Measurements from ENCODE around the gene ACSM4. TPM values are rescaled to one million over a fixed set of nuclear protein-coding genes. Genes with fewer than 3 reads are reported as not detected.

ACSM4 gene
- not detected for total RNA-seq
- long read RNA-seq = 0 reads

- H3K4me3 ChIP-seq = no peak within 1 kb of the TSS
- no peaks in the 10 kb centered on the region for H3K36me3 ChIP-seq
- no peak for DNase-seq
- WGBS (ENCODE audit: insufficient coverage, low coverage, low lambda C conversion rate, missing lambda C conversion rate) = 80% methylated on average over 1 of the region's 3 CpGs
- no peaks in the 10 kb centered on the region for H3K9me3 ChIP-seq
- intact Hi-C loops (cut with DNase I) = no loop called here
- no peak within 1 kb of the TSS for H3K27ac ChIP-seq
- no peaks in the 10 kb centered on the region for H3K4me1 ChIP-seq
- TF ChIP-seq POLR2A (IDR thresholded peaks at IDR 0.05) (no peak), CTCF (IDR thresholded peaks at IDR 0.05) (no peak)
- H3K27me3 ChIP-seq = no peaks in the 10 kb centered on the region
- no peak for ATAC-seq
Measured at GRCh38 chr12:7303772-7304171, at the start of gene ACSM4. TSS of gene ACSM4 (plus strand) at chr12:7304072. CDS start at chr12:7304332, 260 bp downstream.

GRCh38 chr12:7259060-7259459 lies 44.8 kb upstream of the ACSM4 start:
- intact Hi-C loops (cut with DNase I) = no loop called here
- no peak overlapping the region for H3K27ac ChIP-seq
- no peak overlapping the region for H3K4me3 ChIP-seq
- DNase-seq = no peak
- no peaks in the 10 kb centered on the region for H3K36me3 ChIP-seq
- no peaks in the 10 kb centered on the region for H3K9me3 ChIP-seq
- TF ChIP-seq POLR2A (IDR thresholded peaks at IDR 0.05) = no peak
- H3K4me1 ChIP-seq = no peaks in the 10 kb centered on the region
- H3K27me3 ChIP-seq = no peaks in the 10 kb centered on the region
- 46% methylated on average over 1 of the region's 1 CpG for WGBS (ENCODE audit: insufficient coverage, low coverage, low lambda C conversion rate, missing lambda C conversion rate)
- ATAC-seq = no peak

DNA sequence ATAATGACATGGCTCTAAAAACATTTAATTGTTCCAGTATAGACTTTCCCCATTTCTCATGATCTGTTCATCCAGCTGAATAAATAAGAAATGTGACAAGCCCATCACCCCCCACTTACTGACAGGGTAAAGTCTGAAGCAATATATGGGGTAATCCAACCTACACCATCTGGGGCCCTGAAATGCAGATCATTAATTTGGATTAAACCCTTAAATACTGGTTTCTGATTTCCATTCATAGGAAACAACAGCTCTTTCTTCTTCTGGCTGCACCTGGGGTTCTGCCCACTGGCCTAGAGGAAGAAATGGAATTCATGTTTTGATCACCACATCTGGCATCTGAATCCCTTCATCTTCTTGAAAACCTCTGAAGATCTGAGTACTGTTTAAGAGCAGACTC lies 39.3 kb upstream of the ACSM4 start:
- ATAC-seq (no peak), DNase-seq (no peak)
- TF ChIP-seq POLR2A (IDR thresholded peaks at IDR 0.05) (no peak), CTCF (IDR thresholded peaks at IDR 0.05) (no peak)
- Histone ChIP-seq H3K27ac (no peak overlapping the region), H3K9me3 (no peaks in the 10 kb centered on the region), H3K27me3 (no peaks in the 10 kb centered on the region), H3K4me1 (no peaks in the 10 kb centered on the region), H3K4me3 (no peak overlapping the region), H3K36me3 (no peaks in the 10 kb centered on the region)
- intact Hi-C loops (cut with DNase I) = no loop called here

GRCh38 chr12:7265251-7265650 lies 38.6 kb upstream of the ACSM4 start:
- H3K36me3 ChIP-seq = no peaks in the 10 kb centered on the region
- ATAC-seq (no peak), DNase-seq (no peak)
- WGBS (ENCODE audit: insufficient coverage, low coverage, low lambda C conversion rate, missing lambda C conversion rate) = 92% methylated on average over 2 of the region's 4 CpGs
- no peaks in the 10 kb centered on the region for H3K9me3 ChIP-seq
- intact Hi-C loops (cut with DNase I) = no loop called here
- H3K4me3 ChIP-seq = no peak overlapping the region
- H3K4me1 ChIP-seq = no peaks in the 10 kb centered on the region
- no peak for TF ChIP-seq CTCF (IDR thresholded peaks at IDR 0.05)
- TF ChIP-seq POLR2A (IDR thresholded peaks at IDR 0.05) = no peak
- H3K27ac ChIP-seq = no peak overlapping the region
- no peaks in the 10 kb centered on the region for H3K27me3 ChIP-seq

GRCh38 chr12:7269273-7269672 lies 34.6 kb upstream of the ACSM4 start:
- H3K27ac ChIP-seq = no peak overlapping the region
- H3K27me3 ChIP-seq = no peaks in the 10 kb centered on the region
- no peak for TF ChIP-seq CTCF (IDR thresholded peaks at IDR 0.05)
- no peak for TF ChIP-seq POLR2A (IDR thresholded peaks at IDR 0.05)
- no peak overlapping the region for H3K4me3 ChIP-seq
- H3K4me1 ChIP-seq = no peaks in the 10 kb centered on the region
- H3K9me3 ChIP-seq = no peaks in the 10 kb centered on the region
- DNase-seq = no peak
- ATAC-seq = no peak
- H3K36me3 ChIP-seq = no peaks in the 10 kb centered on the region
- 50% methylated on average over 5 of the region's 5 CpGs for WGBS (ENCODE audit: insufficient coverage, low coverage, low lambda C conversion rate, missing lambda C conversion rate)
- intact Hi-C loops (cut with DNase I) = no loop called here
